Measurements from ENCODE around the gene CLCN6. TPM values are rescaled to one million over a fixed set of nuclear protein-coding genes. Genes with fewer than 3 reads are reported as not detected.
A peak's percentile ranks its signal among the peaks of the same experiment; 100 is the strongest.

The CLCN6 gene
- total RNA-seq, 1 donor from 2014 or later = 33.7 TPM

GRCh38 chr1:11804666-11805421 lies 1.1 kb upstream of the CLCN6 start:
- no peak for TF ChIP-seq CTCF (IDR thresholded peaks at IDR 0.05)
- Histone ChIP-seq H3K27me3 (no peaks in the 10 kb centered on the region), H3K36me3 (peaks cover 29% of the 10 kb centered on the region), H3K4me3 (peak overlapping the region; percentile 94), H3K9me3 (no peaks in the 10 kb centered on the region), H3K27ac (peak overlapping the region; percentile 98), H3K4me1 (peaks cover 50% of the 10 kb centered on the region)
- ATAC-seq (no peak), DNase-seq (peak; percentile 79)
- intact Hi-C loops (cut with DNase I) = no loop called here

- Histone ChIP-seq H3K36me3 (peaks cover 26% of the 10 kb centered on the region), H3K4me3 (peak overlapping the region; percentile 94), H3K27me3 (no peaks in the 10 kb centered on the region), H3K27ac (peak overlapping the region; percentile 98), H3K4me1 (peaks cover 49% of the 10 kb centered on the region), H3K9me3 (no peaks in the 10 kb centered on the region)
- ATAC-seq (peak; percentile 51), DNase-seq (no peak)
- TF ChIP-seq CTCF (IDR thresholded peaks at IDR 0.05) = no peak
- intact Hi-C loops (cut with DNase I) = no loop called here
Measured at GRCh38 chr1:11806307-11806936, 431 bp downstream of the CLCN6 start.

GRCh38 chr1:11807133-11807532 lies 1.1 kb downstream of the CLCN6 start:
- H3K4me3 ChIP-seq = peak overlapping the region; percentile 94
- intact Hi-C loops (cut with DNase I) = no loop called here
- H3K36me3 ChIP-seq = peaks cover 31% of the 10 kb centered on the region
- TF ChIP-seq CTCF (IDR thresholded peaks at IDR 0.05) = no peak
- H3K27me3 ChIP-seq = no peaks in the 10 kb centered on the region
- H3K4me1 ChIP-seq = peaks cover 42% of the 10 kb centered on the region
- no peak for ATAC-seq
- peak; percentile 2 for DNase-seq
- H3K9me3 ChIP-seq = no peaks in the 10 kb centered on the region
- H3K27ac ChIP-seq = peak overlapping the region; percentile 98

- DNase-seq (no peak), ATAC-seq (no peak)
- no peaks in the 10 kb centered on the region for H3K27me3 ChIP-seq
- peaks cover 76% of the 10 kb centered on the region for H3K36me3 ChIP-seq
- H3K4me3 ChIP-seq = no peak overlapping the region
- peaks cover 2% of the 10 kb centered on the region for H3K4me1 ChIP-seq
- no peaks in the 10 kb centered on the region for H3K9me3 ChIP-seq
- no peak overlapping the region for H3K27ac ChIP-seq
- intact Hi-C loops (cut with DNase I) = no loop called here
- no peak for TF ChIP-seq CTCF (IDR thresholded peaks at IDR 0.05)
Measured at GRCh38 chr1:11813021-11813420, 7.0 kb downstream of the CLCN6 start.

- peak; percentile 17 for DNase-seq
- no peaks in the 10 kb centered on the region for H3K27me3 ChIP-seq
- no peaks in the 10 kb centered on the region for H3K4me1 ChIP-seq
- H3K4me3 ChIP-seq = no peak overlapping the region
- TF ChIP-seq CTCF (IDR thresholded peaks at IDR 0.05) = no peak
- ATAC-seq = no peak
- H3K27ac ChIP-seq = no peak overlapping the region
- intact Hi-C loops (cut with DNase I) = no loop called here
- no peaks in the 10 kb centered on the region for H3K9me3 ChIP-seq
- H3K36me3 ChIP-seq = peaks cover 85% of the 10 kb centered on the region
Measured at GRCh38 chr1:11817192-11817591, 11.2 kb downstream of the CLCN6 start.
